Suppressor macrophage treated with lipopolysaccharide for 4 hours (primary cell): Measurements from ENCODE around the gene CERS6.

Experiments used
- DNase-seq: peaks from one replicate; pipeline ENCODE4 v3.0.0-alpha.2; 2020

CERS6 gene

GRCh38 chr2:168503901-168504300 lies 47.8 kb downstream of the CERS6 start:
- DNase-seq, result no peak

- DNase-seq, result no peak
These were observed 48.3 kb downstream of the CERS6 start for GRCh38 chr2:168504323-168504722.

GRCh38 chr2:168510125-168510756 lies 54.2 kb downstream of the CERS6 start:
- DNase-seq, result no peak

GRCh38 chr2:168514692-168515091 lies 58.6 kb downstream of the CERS6 start:
- DNase-seq, result no peak

GRCh38 chr2:168515502-168515901 lies 59.4 kb downstream of the CERS6 start:
- DNase-seq, result no peak

- DNase-seq, result peak; percentile 42
These were observed 61.7 kb downstream of the CERS6 start for GRCh38 chr2:168517816-168518215.

- DNase-seq, result peak; percentile 49
These were observed 62.5 kb downstream of the CERS6 start for GRCh38 chr2:168518555-168519066.

GRCh38 chr2:168519534-168520308 lies 63.6 kb downstream of the CERS6 start:
- DNase-seq, result no peak

GRCh38 chr2:168521053-168521741 lies 65.1 kb downstream of the CERS6 start:
- peak; percentile 27 for DNase-seq

GRCh38 chr2:168522446-168522845 lies 66.4 kb downstream of the CERS6 start:
- DNase-seq, result no peak

GRCh38 chr2:168524005-168524404 lies 67.9 kb downstream of the CERS6 start:
- no peak for DNase-seq

GRCh38 chr2:168525020-168525419 lies 68.9 kb downstream of the CERS6 start:
- DNase-seq, result no peak

GRCh38 chr2:168525716-168526446 lies 69.8 kb downstream of the CERS6 start:
- no peak for DNase-seq

- DNase-seq, result no peak
These were observed 70.6 kb downstream of the CERS6 start for GRCh38 chr2:168526641-168527040.

GRCh38 chr2:168528016-168528415 lies 71.9 kb downstream of the CERS6 start:
- DNase-seq, result no peak

GRCh38 chr2:168528469-168528868 lies 72.4 kb downstream of the CERS6 start:
- DNase-seq, result no peak

- peak; percentile 59 for DNase-seq
These were observed 73.2 kb downstream of the CERS6 start for GRCh38 chr2:168529054-168529833.

- DNase-seq, result no peak
These were observed 74.0 kb downstream of the CERS6 start for GRCh38 chr2:168529900-168530561.

GRCh38 chr2:168530982-168531622 lies 75.0 kb downstream of the CERS6 start:
- peak; percentile 76 for DNase-seq

- DNase-seq, result no peak
These were observed 78.9 kb downstream of the CERS6 start for GRCh38 chr2:168534926-168535325.

- DNase-seq, result no peak
These were observed 80.9 kb downstream of the CERS6 start for GRCh38 chr2:168536925-168537466.
